MM.1S (cell line): ENCODE results near the gene FADS1.

Source experiments
- DNase-seq: peaks from one replicate; pipeline ENCODE4 v3.0.0-alpha.2; 2015
- H2AFZ ChIP-seq: fragments of 300-600 bp; sonication (generic); 2 replicates; pipeline ENCODE4 v1.6.0; 2016; ENCODE audit warnings: antibody characterized with exemption, low read length
- H3F3A ChIP-seq: fragments of 300-600 bp; sonication (generic); 2 replicates; pipeline ENCODE4 v1.6.1; 2016; ENCODE audit warnings: mild to moderate bottlenecking, antibody characterized with exemption, low read length, moderate library complexity, mixed read lengths; ENCODE audit not compliant: insufficient read depth
- H3K27ac ChIP-seq: fragments of 300-600 bp; sonication (generic); 2 replicates; pipeline ENCODE4 v1.5.1; 2016; ENCODE audit warnings: mild to moderate bottlenecking, low read length
- H3K27me3 ChIP-seq: fragments of 300-600 bp; sonication (generic); replicated peaks from 2 replicates; pipeline ENCODE4 v1.6.0; 2016; ENCODE audit warnings: low read length; ENCODE audit not compliant: insufficient read depth
- H3K36me3 ChIP-seq: fragments of 300-600 bp; sonication (generic); replicated peaks from 2 replicates; pipeline ENCODE4 v1.6.1; 2016; ENCODE audit warnings: mild to moderate bottlenecking, low read length, mixed read lengths; ENCODE audit not compliant: insufficient read depth
- H3K4me1 ChIP-seq: fragments of 300-600 bp; sonication (generic); 2 replicates; pipeline ENCODE4 v1.6.1; 2016; ENCODE audit warnings: low read length, mixed read lengths
- H3K4me2 ChIP-seq: fragments of 300-600 bp; sonication (generic); 2 replicates; pipeline ENCODE4 v1.6.0; 2016; ENCODE audit warnings: low read depth, low read length
- H3K4me3 ChIP-seq: fragments of 300-600 bp; sonication (generic); 2 replicates; pipeline ENCODE4 v1.5.1; 2016; ENCODE audit warnings: low read length, mixed read lengths
- H3K79me2 ChIP-seq: fragments of 300-600 bp; sonication (generic); 2 replicates; pipeline ENCODE4 v1.6.1; 2016; ENCODE audit warnings: mixed run types, low read length, mixed read lengths
- H3K9ac ChIP-seq: fragments of 300-600 bp; sonication (generic); 2 replicates; pipeline ENCODE4 v1.6.1; 2016; ENCODE audit warnings: low read length, mixed read lengths
- H3K9me2 ChIP-seq: fragments of 300-600 bp; sonication (generic); replicated peaks from 2 replicates; pipeline ENCODE4 v1.6.1; 2016; ENCODE audit warnings: mild to moderate bottlenecking, low read length, mixed read lengths; ENCODE audit not compliant: insufficient read depth
- H3K9me3 ChIP-seq: fragments of 300-600 bp; sonication (generic); replicated peaks from 2 replicates; pipeline ENCODE4 v1.6.1; 2016; ENCODE audit warnings: mild to moderate bottlenecking, low read length, mixed read lengths; ENCODE audit not compliant: insufficient read depth
- H4K20me1 ChIP-seq: fragments of 300-600 bp; sonication (generic); 2 replicates; pipeline ENCODE4 v1.6.1; 2016; ENCODE audit warnings: mild to moderate bottlenecking, low read length, moderate library complexity, mixed read lengths; ENCODE audit not compliant: insufficient read depth
- CTCF ChIP-seq: fragments of 300-600 bp; sonication (generic); IDR thresholded peaks from 2 replicates; pipeline ENCODE4 v1.5.1; 2016; ENCODE audit warnings: antibody characterized with exemption, low read length, mixed read lengths
- EZH2 ChIP-seq: fragments of 300-600 bp; sonication (generic); optimal IDR thresholded peaks from 2 replicates; pipeline ENCODE3; 2017; ENCODE audit warnings: low read depth, mild to moderate bottlenecking, antibody characterized with exemption, low read length, mixed read lengths
- EZH2phosphoT487 ChIP-seq: fragments of 300-600 bp; sonication (generic); IDR thresholded peaks from 2 replicates; pipeline ENCODE4 v1.6.1; 2018; ENCODE audit warnings: antibody characterized with exemption, low read length

Gene FADS1

GRCh38 chr11:61810671-61811175, 6.1 kb downstream of the FADS1 start:
- H3K9ac ChIP-seq, result no peak overlapping the region
- no peaks in the 10 kb centered on the region for H3K4me1 ChIP-seq
- no peak overlapping the region for H3K27ac ChIP-seq
- TF ChIP-seq CTCF (no peak), EZH2 (no peak), EZH2phosphoT487 (no peak)
- H3F3A ChIP-seq, result 0 out of 2 replicates have a peak, but pooled peaks cover 3% of the 10 kb centered on the region
- no peak for DNase-seq
- H3K4me3 ChIP-seq, result no peak overlapping the region
- H3K27me3 ChIP-seq, result no peaks in the 10 kb centered on the region
- H3K9me2 ChIP-seq, result no peaks in the 10 kb centered on the region
- H3K9me3 ChIP-seq, result no peaks in the 10 kb centered on the region
- no peaks in the 10 kb centered on the region for H3K79me2 ChIP-seq
- H4K20me1 ChIP-seq, result no peaks in the 10 kb centered on the region
- H3K36me3 ChIP-seq, result no peaks in the 10 kb centered on the region
- no peak overlapping the region for H3K4me2 ChIP-seq
- H2AFZ ChIP-seq, result no peak overlapping the region

- Histone ChIP-seq H3K27me3 (no peaks in the 10 kb centered on the region), H3K4me2 (no peak overlapping the region), H3K27ac (no peak overlapping the region), H3K4me3 (no peak overlapping the region), H3K9me2 (no peaks in the 10 kb centered on the region), H3K9me3 (no peaks in the 10 kb centered on the region), H3K79me2 (peaks cover 11% of the 10 kb centered on the region; the same call in 1 of the 2 replicates), H3K36me3 (no peaks in the 10 kb centered on the region), H3F3A (no peaks in the 10 kb centered on the region), H3K9ac (no peak overlapping the region), H4K20me1 (no peaks in the 10 kb centered on the region), H3K4me1 (no peaks in the 10 kb centered on the region), H2AFZ (no peak overlapping the region)
- DNase-seq, result no peak
- TF ChIP-seq EZH2 (no peak), CTCF (no peak)
Measured at GRCh38 chr11:61806785-61807184, 10.0 kb downstream of the FADS1 start.

- Histone ChIP-seq H4K20me1 (no peaks in the 10 kb centered on the region), H3K36me3 (no peaks in the 10 kb centered on the region), H3K79me2 (peaks cover 26% of the 10 kb centered on the region), H3K27ac (no peak overlapping the region), H3K4me3 (no peak overlapping the region), H3K4me1 (no peaks in the 10 kb centered on the region), H3K9me3 (no peaks in the 10 kb centered on the region), H3K27me3 (no peaks in the 10 kb centered on the region), H2AFZ (no peak overlapping the region), H3K9ac (no peak overlapping the region), H3F3A (0 out of 2 replicates have a peak, but pooled peaks cover 4% of the 10 kb centered on the region), H3K4me2 (no peak overlapping the region), H3K9me2 (no peaks in the 10 kb centered on the region)
- no peak for TF ChIP-seq EZH2phosphoT487
- no peak for TF ChIP-seq CTCF
- no peak for TF ChIP-seq EZH2
- no peak for DNase-seq
Measured at GRCh38 chr11:61805146-61805545, 11.7 kb downstream of the FADS1 start.
